K562 (cell line): ENCODE data around the gene DYNC2H1. TPM values are rescaled to one million over a fixed set of nuclear protein-coding genes. Genes with fewer than 3 reads are reported as not detected.

Experiments
- CEBPB ChIP-seq: fragments of 450-650 bp; IDR thresholded peaks from 2 replicates; pipeline ENCODE4 v1.6.1; 2016; ENCODE audit warnings: missing genetic modification characterization, missing compliant biosample characterization
- CREM ChIP-seq: IDR thresholded peaks from 2 replicates; pipeline ENCODE4 v1.6.1; 2014; ENCODE audit warnings: antibody characterized with exemption, low read depth
- EGR1 ChIP-seq: fragments of 450-650 bp; conservative IDR thresholded peaks from 2 replicates; pipeline ENCODE4 v1.6.1; 2017; ENCODE audit warnings: mild to moderate bottlenecking
- ELF2 ChIP-seq: fragments of 250-450 bp; sonication (Bioruptor Pico); IDR thresholded peaks from 2 replicates; pipeline ENCODE4 v1.5.0; 2021; ENCODE audit warnings: mild to moderate bottlenecking
- KDM4B ChIP-seq, 2 experiments: fragments of 450-650 bp in 1 of 2; sonication (generic) in 1 of 2; IDR thresholded peaks; 2 replicates each; pipeline ENCODE4 v1.6.1; 2016 to 2017; ENCODE audit warnings: borderline replicate concordance in 2 of 2, antibody characterized with exemption in 1 of 2, low read depth in 1 of 2, mild to moderate bottlenecking in 1 of 2
- MGA ChIP-seq: fragments of 450-650 bp; IDR thresholded peaks from 2 replicates; pipeline ENCODE4 v1.6.1; 2016; ENCODE audit warnings: mild to moderate bottlenecking, moderate library complexity
- MNT ChIP-seq, 2 experiments: fragments of 450-650 bp; conservative IDR thresholded peaks; 2 replicates each; pipeline ENCODE4 v1.6.1; 2017; ENCODE audit warnings: mild to moderate bottlenecking in 2 of 2, moderate library complexity in 2 of 2
- NFRKB ChIP-seq: fragments of 450-650 bp; IDR thresholded peaks from 2 replicates; pipeline ENCODE4 v1.6.1; 2016; ENCODE audit warnings: low read depth
- TGIF2 ChIP-seq: sonication (generic); formaldehyde crosslinking; IDR thresholded peaks from 2 replicates; pipeline ENCODE4 v1.8.1; 2022; ENCODE audit warnings: mild to moderate bottlenecking, missing genetic modification reagents, moderate library complexity
- ZBTB5 ChIP-seq: fragments of 450-650 bp; IDR thresholded peaks from 2 replicates; pipeline ENCODE4 v1.6.1; 2017; ENCODE audit warnings: antibody characterized with exemption
- ZNF124 ChIP-seq: sonication (generic); formaldehyde crosslinking; IDR thresholded peaks from 2 replicates; pipeline ENCODE4 v1.8.1; 2022; ENCODE audit warnings: missing genetic modification reagents
- ZNF232 ChIP-seq: sonication (generic); formaldehyde crosslinking; IDR thresholded peaks from 2 replicates; pipeline ENCODE4 v1.8.0; 2022; ENCODE audit warnings: mild to moderate bottlenecking, missing genetic modification reagents
- ZNF77 ChIP-seq: fragments of 250-450 bp; sonication (Bioruptor Pico); IDR thresholded peaks from 2 replicates; pipeline ENCODE4 v1.5.0; 2020
- polyA plus RNA-seq, 8 experiments: library from polyadenylated mRNA; depleted of rRNA in 4 of 8; stranded (reverse) in 5 of 8; unstranded in 3 of 8; fragments of >200 nt; fragmentation: Nextera tagmentation in 2 of 8; fragmentation: Illumina TruSeq in 1 of 8; extraction: Ambion mirVana in 2 of 8; extraction: Trizol in 1 of 8; gene quantifications; 2 replicates each; pipeline versions ENCODE4 v1.2.1 to v1.2.3, GENCODE V29; 2011 to 2014; ENCODE audit warnings: inconsistent platforms in 1 of 8, missing spikeins in 1 of 8
- total RNA-seq, 7 experiments: library from RNA; depleted of rRNA in 6 of 7; stranded (reverse); fragments of >200 nt in 6 of 7; fragmentation: Illumina TruSeq in 2 of 7; extraction: Trizol in 2 of 7; gene quantifications; 2 replicates each; pipeline versions ENCODE4 v1.2.1 to v1.2.3, GENCODE V29; 2011 to 2021; ENCODE audit warnings: low replicate concordance in 1 of 7

DYNC2H1 gene
- total and polyA plus RNA-seq, 9 of the 15 experiments (the other 6 are each of a cell fraction or from before 2014, with no cell fraction given) = 0.08 to 0.64 (median 0.20) TPM

GRCh38 chr11:103091064-103091800 is 18.0 kb upstream of the DYNC2H1 start (continued):
- TF ChIP-seq ZBTB5 (no peak), TGIF2 (no peak), ZNF124 (CRISPR knock-in tag) (no peak), ZNF232 (no peak), KDM4B (IDR thresholded peaks at IDR 0.05; ENCODE audit: borderline replicate concordance in 2 of 2, low read depth in 1 of 2) (no peak), ZNF77 (CRISPR knock-in tag) (no peak), CREM (peak; percentile 46), NFRKB (0 out of 2 replicates have a peak, but pooled peaks have one; percentile 17), MGA (peak; percentile 53; the same call in 1 of the 2 replicates), EGR1 (peak; percentile 57), CEBPB (tag) (no peak), ELF2 (CRISPR knock-in tag) (no peak), MNT (conservative IDR thresholded peaks at IDR 0.05) (peak in 1 of 2 experiments; percentile 41; a peak in 3 of 4 replicates)
